ENCODE measurements around the gene RNF149.
"Not testable (repeated sequence)": the region's sequence is repeated elsewhere in the genome, so short reads cannot be mapped to it uniquely, and the experiment has no call there.

DNA sequence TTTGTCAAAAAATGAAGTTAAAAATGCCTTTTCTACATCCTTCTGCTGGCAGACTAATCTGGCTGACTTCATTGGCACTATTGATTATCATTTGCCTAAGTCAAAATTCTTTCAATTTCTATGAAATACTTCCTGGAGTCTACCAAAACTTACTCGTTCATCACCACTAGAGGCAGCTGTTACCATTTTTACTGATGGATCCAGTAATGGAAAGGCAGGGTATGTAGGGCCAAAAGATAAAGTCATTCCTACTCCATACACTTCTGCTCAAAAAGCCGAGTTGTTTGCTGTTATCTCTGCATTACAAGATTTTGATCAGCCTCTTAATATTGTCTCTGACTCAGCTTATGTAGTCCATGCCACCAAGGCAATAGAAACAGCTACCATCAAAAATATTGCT is 67.8 kb downstream of the RNF149 start:
- TF ChIP-seq, protein P1, sequence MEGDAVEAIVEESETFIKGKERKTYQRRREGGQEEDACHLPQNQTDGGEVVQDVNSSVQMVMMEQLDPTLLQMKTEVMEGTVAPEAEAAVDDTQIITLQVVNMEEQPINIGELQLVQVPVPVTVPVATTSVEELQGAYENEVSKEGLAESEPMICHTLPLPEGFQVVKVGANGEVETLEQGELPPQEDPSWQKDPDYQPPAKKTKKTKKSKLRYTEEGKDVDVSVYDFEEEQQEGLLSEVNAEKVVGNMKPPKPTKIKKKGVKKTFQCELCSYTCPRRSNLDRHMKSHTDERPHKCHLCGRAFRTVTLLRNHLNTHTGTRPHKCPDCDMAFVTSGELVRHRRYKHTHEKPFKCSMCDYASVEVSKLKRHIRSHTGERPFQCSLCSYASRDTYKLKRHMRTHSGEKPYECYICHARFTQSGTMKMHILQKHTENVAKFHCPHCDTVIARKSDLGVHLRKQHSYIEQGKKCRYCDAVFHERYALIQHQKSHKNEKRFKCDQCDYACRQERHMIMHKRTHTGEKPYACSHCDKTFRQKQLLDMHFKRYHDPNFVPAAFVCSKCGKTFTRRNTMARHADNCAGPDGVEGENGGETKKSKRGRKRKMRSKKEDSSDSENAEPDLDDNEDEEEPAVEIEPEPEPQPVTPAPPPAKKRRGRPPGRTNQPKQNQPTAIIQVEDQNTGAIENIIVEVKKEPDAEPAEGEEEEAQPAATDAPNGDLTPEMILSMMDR (IDR thresholded peaks at IDR 0.05; ENCODE audit: extremely low read depth in 1 of 2, insufficient read depth in 1 of 2, low read depth in 1 of 2, low read length in 2 of 2): peak; percentile 33 to 40
- TF ChIP-seq POLR2A (IDR thresholded peaks at IDR 0.05; ENCODE audit: low read depth, low read length); FOS (IDR thresholded peaks at IDR 0.05; ENCODE audit: borderline replicate concordance, insufficient read depth, low read length); JUN (IDR thresholded peaks at IDR 0.05; ENCODE audit: borderline replicate concordance, insufficient read depth, insufficient read length, low read depth); GATA2 (IDR thresholded peaks at IDR 0.05; ENCODE audit: insufficient read depth, insufficient read length, low read depth, low read length): not testable (repeated sequence)

All from endothelial cell of umbilical vein (primary cell).